GM12891 (cell line): ENCODE results near the gene PXN.

ENCODE experiments used
- POLR2A ChIP-seq: IDR thresholded peaks from 2 replicates; pipeline ENCODE4 v1.6.1; 2011; ENCODE audit warnings: low read depth, low read length, control low read depth
- TAF1 ChIP-seq: IDR thresholded peaks from 2 replicates; pipeline ENCODE4 v1.6.1; 2011; ENCODE audit warnings: low read depth, low read length, control low read depth

DNA sequence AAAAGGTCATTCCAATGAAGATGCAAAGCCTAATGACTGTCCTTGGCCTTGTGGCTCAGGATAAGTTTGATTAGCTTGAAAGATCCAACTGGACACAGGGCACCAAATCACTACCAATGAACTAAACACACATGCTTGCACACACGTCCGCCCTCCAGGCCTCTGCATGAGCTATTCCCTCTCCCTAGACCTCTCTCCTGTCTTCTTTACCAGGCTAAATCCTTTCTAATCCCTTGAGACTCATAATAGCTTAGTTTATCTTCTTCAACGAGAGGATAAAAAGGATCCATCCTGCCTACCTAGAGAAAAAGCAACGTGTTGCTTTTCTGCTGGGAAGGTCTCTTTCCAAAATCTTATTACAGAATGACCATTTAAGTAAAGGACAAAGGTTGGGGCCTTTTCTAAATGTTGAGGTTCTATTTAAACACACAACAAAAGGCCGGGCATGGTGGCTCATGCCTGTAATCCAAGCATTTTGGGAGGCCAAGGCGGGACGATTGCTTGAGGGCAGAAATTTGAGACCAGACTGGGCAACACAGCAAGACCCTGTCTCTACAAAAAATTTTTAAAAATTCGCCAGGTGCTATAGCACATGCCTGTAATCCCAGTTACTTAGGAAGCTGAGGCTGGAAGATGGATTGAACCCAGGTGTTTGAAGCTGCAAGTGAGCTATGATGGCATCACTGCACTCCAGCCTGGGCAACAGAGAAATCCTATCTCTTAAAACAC, 22.4 kb downstream of the PXN start:
- no peak for TF ChIP-seq TAF1
- no peak for TF ChIP-seq POLR2A
